Suprapubic skin (tissue), 4 donors: ENCODE results near the gene FNDC8. TPM values are rescaled to one million over a fixed set of nuclear protein-coding genes. Genes with fewer than 3 reads are reported as not detected.

ENCODE experiments used
- DNase-seq, 2 donors: peaks; one replicate each; pipeline ENCODE4 v3.0.0-alpha.2; 2019; ENCODE audit warnings: low spot score in 2 of 2
- H3K27ac ChIP-seq: fragments of 200-600 bp; sonication (generic); one replicate; pipeline ENCODE4 v1.5.1; 2019
- H3K27me3 ChIP-seq: fragments of 200-600 bp; sonication (generic); one replicate; pipeline ENCODE4 v1.5.1; 2019
- H3K36me3 ChIP-seq: fragments of 200-600 bp; sonication (generic); one replicate; pipeline ENCODE4 v1.5.1; 2019
- H3K4me1 ChIP-seq: fragments of 200-600 bp; sonication (generic); one replicate; pipeline ENCODE4 v1.5.1; 2019
- H3K4me3 ChIP-seq: fragments of 200-600 bp; sonication (generic); one replicate; pipeline ENCODE4 v1.5.1; 2019; ENCODE audit warnings: mild to moderate bottlenecking
- H3K9me3 ChIP-seq: fragments of 200-600 bp; sonication (generic); one replicate; pipeline ENCODE4 v1.5.1; 2019
- CTCF ChIP-seq, 2 donors: fragments of 200-600 bp in 1 of 2; fragments of 450-650 bp in 1 of 2; sonication (generic) in 1 of 2; IDR thresholded peaks; one replicate each; pipeline ENCODE4 v1.5.1; 2016 to 2019; ENCODE audit warnings: antibody characterized with exemption in 2 of 2, mild to moderate bottlenecking in 1 of 2, moderate library complexity in 1 of 2
- EP300 ChIP-seq: sonication (generic); formaldehyde crosslinking; IDR thresholded peaks from one replicate; pipeline ENCODE4 v1.6.1; 2017; ENCODE audit warnings: antibody characterized with exemption
- POLR2A ChIP-seq, 2 donors: fragments of 450-650 bp; IDR thresholded peaks; one replicate each; pipeline ENCODE4 v1.6.1; 2017; ENCODE audit warnings: antibody characterized with exemption in 2 of 2, mild to moderate bottlenecking in 2 of 2, moderate library complexity in 2 of 2
- POLR2AphosphoS5 ChIP-seq, 3 donors: sonication (generic); formaldehyde crosslinking; IDR thresholded peaks; one replicate each; pipeline ENCODE4 v1.6.1; 2017; ENCODE audit warnings: antibody characterized with exemption in 3 of 3
- WGBS: methylation state at CpG from one replicate; pipeline ENCODE4 v1.1.5; 2018; 5-methylcytosine and 5-hydroxymethylcytosine counted together
- total RNA-seq, 4 donors: library from RNA; depleted of rRNA; stranded (reverse); fragments of >200 nt; gene quantifications; one replicate each; pipeline ENCODE4 v1.1.0, GENCODE V29; 2016

Gene FNDC8
- total RNA-seq, 4 donors from 2014 or later: not detected

- H3K9me3 ChIP-seq: no peaks in the 10 kb centered on the region
- no peaks in the 10 kb centered on the region for H3K4me1 ChIP-seq
- H3K27ac ChIP-seq: no peak overlapping the region
- DNase-seq: no peak
- TF ChIP-seq EP300 (no peak), POLR2AphosphoS5 (IDR thresholded peaks at IDR 0.05) (no peak), POLR2A (IDR thresholded peaks at IDR 0.05) (no peak), CTCF (IDR thresholded peaks at IDR 0.05) (no peak)
- no peak overlapping the region for H3K4me3 ChIP-seq
- no peaks in the 10 kb centered on the region for H3K27me3 ChIP-seq
- no peaks in the 10 kb centered on the region for H3K36me3 ChIP-seq
- WGBS: 86% methylated on average over 13 of the region's 13 CpGs
These were observed 33.1 kb downstream of the FNDC8 start for GRCh38 chr17:35154196-35155165.

- DNase-seq: no peak
- Histone ChIP-seq H3K4me3 (no peak overlapping the region), H3K9me3 (no peaks in the 10 kb centered on the region), H3K27me3 (no peaks in the 10 kb centered on the region), H3K27ac (no peak overlapping the region), H3K36me3 (no peaks in the 10 kb centered on the region), H3K4me1 (no peaks in the 10 kb centered on the region)
- WGBS: 80% methylated on average over 7 of the region's 7 CpGs
- TF ChIP-seq CTCF (IDR thresholded peaks at IDR 0.05) (no peak), POLR2A (IDR thresholded peaks at IDR 0.05) (no peak), POLR2AphosphoS5 (IDR thresholded peaks at IDR 0.05) (no peak), EP300 (no peak)
These were observed 33.8 kb downstream of the FNDC8 start for GRCh38 chr17:35155246-35155645.

- no peak overlapping the region for H3K27ac ChIP-seq
- no peak for TF ChIP-seq EP300
- TF ChIP-seq POLR2A (IDR thresholded peaks at IDR 0.05): no peak
- TF ChIP-seq POLR2AphosphoS5 (IDR thresholded peaks at IDR 0.05): no peak
- TF ChIP-seq CTCF (IDR thresholded peaks at IDR 0.05): no peak
- H3K4me1 ChIP-seq: no peaks in the 10 kb centered on the region
- peaks cover 10% of the 10 kb centered on the region for H3K27me3 ChIP-seq
- 65% methylated on average over 2 of the region's 2 CpGs for WGBS
- H3K9me3 ChIP-seq: no peaks in the 10 kb centered on the region
- DNase-seq: no peak
- no peaks in the 10 kb centered on the region for H3K36me3 ChIP-seq
- no peak overlapping the region for H3K4me3 ChIP-seq
These were observed 38.5 kb downstream of the FNDC8 start for GRCh38 chr17:35159940-35160339.

- H3K4me1 ChIP-seq: no peaks in the 10 kb centered on the region
- H3K36me3 ChIP-seq: no peaks in the 10 kb centered on the region
- H3K9me3 ChIP-seq: no peaks in the 10 kb centered on the region
- WGBS: 68% methylated on average over 13 of the region's 13 CpGs
- DNase-seq: no peak
- H3K4me3 ChIP-seq: no peak overlapping the region
- TF ChIP-seq EP300: no peak
- no peak for TF ChIP-seq POLR2A (IDR thresholded peaks at IDR 0.05)
- TF ChIP-seq CTCF (IDR thresholded peaks at IDR 0.05): no peak
- no peak for TF ChIP-seq POLR2AphosphoS5 (IDR thresholded peaks at IDR 0.05)
- H3K27me3 ChIP-seq: peaks cover 10% of the 10 kb centered on the region
- H3K27ac ChIP-seq: no peak overlapping the region
These were observed 39.2 kb downstream of the FNDC8 start for GRCh38 chr17:35160354-35161201.

- DNase-seq: no peak
- Histone ChIP-seq H3K27ac (no peak overlapping the region), H3K4me3 (no peak overlapping the region), H3K36me3 (no peaks in the 10 kb centered on the region), H3K9me3 (no peaks in the 10 kb centered on the region), H3K27me3 (peaks cover 10% of the 10 kb centered on the region), H3K4me1 (no peaks in the 10 kb centered on the region)
- TF ChIP-seq CTCF (IDR thresholded peaks at IDR 0.05) (no peak), POLR2A (IDR thresholded peaks at IDR 0.05) (no peak), EP300 (no peak), POLR2AphosphoS5 (IDR thresholded peaks at IDR 0.05) (no peak)
- WGBS: 70% methylated on average over 3 of the region's 3 CpGs
These were observed 39.9 kb downstream of the FNDC8 start for GRCh38 chr17:35161281-35161761.
